ENCODE data around the gene SHROOM3. TPM values are rescaled to one million over a fixed set of nuclear protein-coding genes. Genes with fewer than 3 reads are reported as not detected.

Gene SHROOM3
- polyA plus RNA-seq, 2 of the 4 experiments (the other 2 are of a cell fraction) = 2.8 to 5.1 TPM

DNA sequence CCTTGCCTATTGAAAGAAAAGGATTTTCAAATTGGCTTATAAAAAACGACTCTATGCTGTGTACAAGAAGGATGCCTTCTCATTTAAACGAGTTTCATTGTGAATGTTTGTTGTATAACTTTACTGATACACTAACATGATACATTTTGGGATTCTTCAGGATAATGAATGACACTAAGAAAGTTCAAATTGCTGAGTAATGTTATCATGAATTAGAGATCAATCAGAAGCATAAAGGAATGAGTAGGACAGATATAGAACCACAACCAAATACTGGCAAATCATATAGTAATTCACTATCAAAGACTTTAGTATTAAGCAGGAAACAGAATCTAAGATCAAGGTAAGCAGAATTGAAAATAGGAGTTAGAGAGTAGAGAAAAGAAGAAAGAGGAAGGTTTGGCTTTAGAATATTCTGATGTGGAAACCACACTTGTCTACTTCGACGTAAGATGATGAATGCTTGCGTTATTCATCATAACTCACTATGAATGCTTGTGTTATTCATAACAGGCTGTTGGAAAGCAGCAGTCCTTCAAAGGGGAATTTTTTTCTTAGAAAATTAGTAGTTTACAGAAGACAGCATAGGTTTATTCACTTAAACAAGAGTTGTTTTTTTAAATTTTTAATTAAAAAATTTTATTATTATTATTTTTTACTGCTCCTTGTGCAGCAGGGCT, 27.4 kb upstream of the SHROOM3 start:
- FAIRE-seq (no peak), ATAC-seq (no peak), DNase-seq (ENCODE audit: low read depth in 1 of 2, low spot score in 1 of 2) (no peak)
- Histone ChIP-seq H3K4me1 (no peaks in the 10 kb centered on the region), H3K4me3 (no peak overlapping the region), H3K9me3 (no peaks in the 10 kb centered on the region), H3K4me2 (no peak overlapping the region), H3K27ac (no peak overlapping the region)
- 47% methylated on average over 5 of the region's 5 CpGs for WGBS (ENCODE audit: missing lambda C conversion rate)
- ChIA-PET POLR2A (no interaction called here), CTCF (no interaction called here)
- TF ChIP-seq HEYL (CRISPR knock-in tag; IDR thresholded peaks at IDR 0.05) = no peak
- TF ChIP-seq EHF (CRISPR knock-in tag; IDR thresholded peaks at IDR 0.05) = no peak
- no peak for TF ChIP-seq RFX5 (IDR thresholded peaks at IDR 0.05)

DNA sequence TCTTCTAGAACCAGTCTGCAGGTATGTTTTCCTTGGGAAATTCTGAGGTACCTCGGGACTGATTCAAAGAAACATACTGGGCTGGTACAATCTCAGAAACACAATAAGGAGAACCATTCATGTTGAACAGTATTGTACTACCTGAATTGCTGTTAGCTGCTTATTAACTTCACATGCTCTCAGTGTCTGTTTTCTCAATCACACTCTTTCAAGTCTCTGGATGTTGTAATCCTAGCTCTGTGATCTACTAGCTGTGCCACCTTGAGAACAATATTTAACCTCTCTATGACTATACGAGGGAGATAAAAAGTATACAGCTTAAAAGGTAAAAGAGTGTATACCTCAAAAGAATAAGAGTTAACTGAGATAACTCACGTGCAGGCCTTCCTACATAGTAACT, 24.4 kb upstream of the SHROOM3 start:
- WGBS (ENCODE audit: missing lambda C conversion rate) = 56% methylated on average over 3 of the region's 3 CpGs
- no peak overlapping the region for H3K27ac ChIP-seq
- ChIA-PET POLR2A (no interaction called here), CTCF (no interaction called here)
- H3K4me2 ChIP-seq = no peak overlapping the region
- H3K4me3 ChIP-seq = no peak overlapping the region
- DNase-seq (ENCODE audit: low read depth in 1 of 2, low spot score in 1 of 2) (no peak), FAIRE-seq (no peak), ATAC-seq (no peak)
- no peak for TF ChIP-seq RCOR1 (IDR thresholded peaks at IDR 0.05; ENCODE audit: low read depth, low read length)
- TF ChIP-seq, protein P1, sequence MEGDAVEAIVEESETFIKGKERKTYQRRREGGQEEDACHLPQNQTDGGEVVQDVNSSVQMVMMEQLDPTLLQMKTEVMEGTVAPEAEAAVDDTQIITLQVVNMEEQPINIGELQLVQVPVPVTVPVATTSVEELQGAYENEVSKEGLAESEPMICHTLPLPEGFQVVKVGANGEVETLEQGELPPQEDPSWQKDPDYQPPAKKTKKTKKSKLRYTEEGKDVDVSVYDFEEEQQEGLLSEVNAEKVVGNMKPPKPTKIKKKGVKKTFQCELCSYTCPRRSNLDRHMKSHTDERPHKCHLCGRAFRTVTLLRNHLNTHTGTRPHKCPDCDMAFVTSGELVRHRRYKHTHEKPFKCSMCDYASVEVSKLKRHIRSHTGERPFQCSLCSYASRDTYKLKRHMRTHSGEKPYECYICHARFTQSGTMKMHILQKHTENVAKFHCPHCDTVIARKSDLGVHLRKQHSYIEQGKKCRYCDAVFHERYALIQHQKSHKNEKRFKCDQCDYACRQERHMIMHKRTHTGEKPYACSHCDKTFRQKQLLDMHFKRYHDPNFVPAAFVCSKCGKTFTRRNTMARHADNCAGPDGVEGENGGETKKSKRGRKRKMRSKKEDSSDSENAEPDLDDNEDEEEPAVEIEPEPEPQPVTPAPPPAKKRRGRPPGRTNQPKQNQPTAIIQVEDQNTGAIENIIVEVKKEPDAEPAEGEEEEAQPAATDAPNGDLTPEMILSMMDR (IDR thresholded peaks at IDR 0.05) = no peak
- no peak for TF ChIP-seq ZNF302 (CRISPR knock-in tag; IDR thresholded peaks at IDR 0.05)
- no peaks in the 10 kb centered on the region for H3K4me1 ChIP-seq
- H3K9me3 ChIP-seq = no peaks in the 10 kb centered on the region

- Histone ChIP-seq H3K4me3 (peak overlapping the region; percentile 49; the same call in 1 of the 3 replicates), H3K9me3 (no peaks in the 10 kb centered on the region), H3K27ac (no peak overlapping the region), H3K4me1 (no peaks in the 10 kb centered on the region), H3K4me2 (peak overlapping the region; percentile 73; the same call in 2 of the 3 replicates)
- POLR2A ChIA-PET = no interaction called here
- CTCF ChIA-PET = interaction anchor here (0.9 to 3.6 kb wide), 4 partner anchors 10 to 88 kb away, joined by 3 to 15 read pairs (median 10); no protein-coding TSS in a partner anchor
- 95% methylated on average over 17 of the region's 18 CpGs for WGBS (ENCODE audit: missing lambda C conversion rate)
- ATAC-seq = no peak
- no peak for DNase-seq (ENCODE audit: low read depth in 1 of 2, low spot score in 1 of 2)
- no peak for TF ChIP-seq POLR2AphosphoS2 (conservative IDR thresholded peaks at IDR 0.05; ENCODE audit: low read length)
- no peak for TF ChIP-seq KDM5A (IDR thresholded peaks at IDR 0.05)
- TF ChIP-seq GATA3 (IDR thresholded peaks at IDR 0.05; ENCODE audit: borderline replicate concordance) = no peak
- TF ChIP-seq JUNB (IDR thresholded peaks at IDR 0.05) = no peak
- no peak for TF ChIP-seq TP53 (CRISPR knock-in tag; IDR thresholded peaks at IDR 0.05)
- no peak for TF ChIP-seq CBX2 (IDR thresholded peaks at IDR 0.05; ENCODE audit: borderline replicate concordance, low read depth)
- no peak for TF ChIP-seq HDAC2 (IDR thresholded peaks at IDR 0.05)
- TF ChIP-seq, protein P2, sequence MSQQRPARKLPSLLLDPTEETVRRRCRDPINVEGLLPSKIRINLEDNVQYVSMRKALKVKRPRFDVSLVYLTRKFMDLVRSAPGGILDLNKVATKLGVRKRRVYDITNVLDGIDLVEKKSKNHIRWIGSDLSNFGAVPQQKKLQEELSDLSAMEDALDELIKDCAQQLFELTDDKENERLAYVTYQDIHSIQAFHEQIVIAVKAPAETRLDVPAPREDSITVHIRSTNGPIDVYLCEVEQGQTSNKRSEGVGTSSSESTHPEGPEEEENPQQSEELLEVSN (IDR thresholded peaks at IDR 0.05; ENCODE audit: borderline replicate concordance, low read depth) = no peak
- TF ChIP-seq, protein P3, sequence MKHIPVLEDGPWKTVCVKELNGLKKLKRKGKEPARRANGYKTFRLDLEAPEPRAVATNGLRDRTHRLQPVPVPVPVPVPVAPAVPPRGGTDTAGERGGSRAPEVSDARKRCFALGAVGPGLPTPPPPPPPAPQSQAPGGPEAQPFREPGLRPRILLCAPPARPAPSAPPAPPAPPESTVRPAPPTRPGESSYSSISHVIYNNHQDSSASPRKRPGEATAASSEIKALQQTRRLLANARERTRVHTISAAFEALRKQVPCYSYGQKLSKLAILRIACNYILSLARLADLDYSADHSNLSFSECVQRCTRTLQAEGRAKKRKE (CRISPR knock-in tag; IDR thresholded peaks at IDR 0.05; ENCODE audit: low read depth) = no peak
- TF ChIP-seq JUN (IDR thresholded peaks at IDR 0.05) = no peak
- FAIRE-seq = no peak
Measured at GRCh38 chr4:76420188-76420761, 14.8 kb upstream of the SHROOM3 start.
